Hepatocyte (in vitro differentiated cells): ENCODE results near the gene NT5C1B. TPM values are rescaled to one million over a fixed set of nuclear protein-coding genes. Genes with fewer than 3 reads are reported as not detected.
"Not testable (repeated sequence)": the region's sequence is repeated elsewhere in the genome, so short reads cannot be mapped to it uniquely, and the experiment has no call there.

Experiments
- DNase-seq: peaks from one replicate; pipeline ENCODE4 v3.0.0-alpha.2; 2016; ENCODE audit warnings: low spot score
- H2AFZ ChIP-seq: fragments of 200-600 bp; sonication (generic); 2 replicates; pipeline ENCODE4 v1.6.0; 2016; ENCODE audit warnings: antibody characterized with exemption, mild to moderate bottlenecking
- H3K27ac ChIP-seq: fragments of 200-600 bp; sonication (generic); 2 replicates; pipeline ENCODE4 v1.5.1; 2016; ENCODE audit warnings: mild to moderate bottlenecking
- H3K27me3 ChIP-seq: fragments of 200-600 bp; sonication (generic); 2 replicates; pipeline ENCODE4 v1.6.1; 2016
- H3K36me3 ChIP-seq: fragments of 200-600 bp; sonication (generic); replicated peaks from 2 replicates; pipeline ENCODE4 v1.5.1; 2016; ENCODE audit warnings: low read depth; ENCODE audit not compliant: insufficient read depth
- H3K4me1 ChIP-seq: fragments of 200-600 bp; sonication (generic); 2 replicates; pipeline ENCODE4 v1.5.1; 2016; ENCODE audit warnings: mild to moderate bottlenecking, moderate library complexity; ENCODE audit not compliant: insufficient read depth
- H3K4me2 ChIP-seq: fragments of 200-600 bp; sonication (generic); 2 replicates; pipeline ENCODE4 v1.6.0; 2016
- H3K4me3 ChIP-seq: fragments of 200-600 bp; sonication (generic); 2 replicates; pipeline ENCODE4 v1.5.1; 2016; ENCODE audit warnings: mild to moderate bottlenecking
- H3K79me2 ChIP-seq: fragments of 200-600 bp; sonication (generic); 2 replicates; pipeline ENCODE4 v1.6.0; 2017; ENCODE audit warnings: mild to moderate bottlenecking
- H3K9me2 ChIP-seq: fragments of 200-600 bp; sonication (generic); replicated peaks from 2 replicates; pipeline ENCODE4 v1.6.0; 2017; ENCODE audit warnings: mild to moderate bottlenecking; ENCODE audit not compliant: insufficient read depth
- H3K9me3 ChIP-seq: fragments of 200-600 bp; sonication (generic); 2 replicates; pipeline ENCODE4 v1.5.1; 2016; ENCODE audit warnings: low read depth, mild to moderate bottlenecking
- H4K20me1 ChIP-seq: fragments of 200-600 bp; sonication (generic); 2 replicates; pipeline ENCODE4 v1.6.0; 2016; ENCODE audit warnings: mild to moderate bottlenecking; ENCODE audit not compliant: insufficient read depth, poor library complexity, severe bottlenecking
- EZH2 ChIP-seq: fragments of 200-600 bp; sonication (generic); IDR thresholded peaks from 2 replicates; pipeline ENCODE4 v1.6.1; 2016; ENCODE audit warnings: antibody characterized with exemption, mild to moderate bottlenecking, borderline replicate concordance
- EZH2phosphoT487 ChIP-seq: fragments of 200-600 bp; sonication (generic); IDR thresholded peaks from one replicate; pipeline ENCODE4 v1.6.1; 2018; ENCODE audit warnings: antibody characterized with exemption, mild to moderate bottlenecking, low read depth, moderate library complexity; ENCODE audit not compliant: unreplicated experiment, severe bottlenecking
- WGBS: methylation state at CpG from one replicate; pipeline ENCODE4 v1.1.6; 2016; ENCODE audit warnings: low lambda C conversion rate; ENCODE audit errors: missing lambda C conversion rate; 5-methylcytosine and 5-hydroxymethylcytosine counted together
- polyA plus RNA-seq: library from polyadenylated mRNA; unstranded; fragments of >200 nt; fragmentation: Nextera tagmentation; extraction: Ambion mirVana; gene quantifications from 2 replicates; pipeline ENCODE4 v1.2.1, GENCODE V29; 2016
- total RNA-seq: library from RNA; depleted of rRNA; stranded (reverse); fragments of >200 nt; gene quantifications from 2 replicates; pipeline ENCODE4 v1.2.3, GENCODE V29; 2014
- TF ChIP-seq, protein P1 (sequence below): fragments of 200-600 bp; sonication (generic); IDR thresholded peaks from 2 replicates; pipeline ENCODE4 v1.5.1; 2016; ENCODE audit warnings: antibody characterized with exemption, mild to moderate bottlenecking; ENCODE audit not compliant: poor library complexity

The NT5C1B gene
- total RNA-seq (not detected in 2 replicates), polyA plus RNA-seq (0.22 and 0.51 TPM in 2 replicates)

DNA sequence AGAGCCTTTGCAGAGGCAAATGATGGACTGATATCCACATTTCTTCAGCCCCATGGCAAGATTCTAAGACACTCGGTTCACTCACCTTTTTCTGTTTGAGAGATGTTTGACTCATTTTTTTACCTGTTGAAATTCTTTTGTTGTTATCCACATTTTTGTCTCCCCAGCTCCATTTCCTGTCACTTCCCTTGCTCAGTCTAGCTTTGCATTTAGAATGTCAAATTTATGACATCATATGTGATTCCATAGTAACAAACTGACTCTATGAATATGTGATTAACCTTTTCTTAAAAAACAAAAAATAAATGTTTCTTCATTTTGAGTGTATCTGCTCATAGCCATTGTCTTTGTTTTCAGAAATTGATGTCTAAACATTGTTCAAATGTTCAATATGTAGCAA lies at the start of gene NT5C1B:
TSS of gene NT5C1B (minus strand) at position 216 of the 400 bp plus-strand sequence. CDS start at position 115, 101 bp downstream.
- no peaks in the 10 kb centered on the region for H3K27me3 ChIP-seq
- 95% methylated on average over 1 of the region's 1 CpG for WGBS
- TF ChIP-seq, protein P1, sequence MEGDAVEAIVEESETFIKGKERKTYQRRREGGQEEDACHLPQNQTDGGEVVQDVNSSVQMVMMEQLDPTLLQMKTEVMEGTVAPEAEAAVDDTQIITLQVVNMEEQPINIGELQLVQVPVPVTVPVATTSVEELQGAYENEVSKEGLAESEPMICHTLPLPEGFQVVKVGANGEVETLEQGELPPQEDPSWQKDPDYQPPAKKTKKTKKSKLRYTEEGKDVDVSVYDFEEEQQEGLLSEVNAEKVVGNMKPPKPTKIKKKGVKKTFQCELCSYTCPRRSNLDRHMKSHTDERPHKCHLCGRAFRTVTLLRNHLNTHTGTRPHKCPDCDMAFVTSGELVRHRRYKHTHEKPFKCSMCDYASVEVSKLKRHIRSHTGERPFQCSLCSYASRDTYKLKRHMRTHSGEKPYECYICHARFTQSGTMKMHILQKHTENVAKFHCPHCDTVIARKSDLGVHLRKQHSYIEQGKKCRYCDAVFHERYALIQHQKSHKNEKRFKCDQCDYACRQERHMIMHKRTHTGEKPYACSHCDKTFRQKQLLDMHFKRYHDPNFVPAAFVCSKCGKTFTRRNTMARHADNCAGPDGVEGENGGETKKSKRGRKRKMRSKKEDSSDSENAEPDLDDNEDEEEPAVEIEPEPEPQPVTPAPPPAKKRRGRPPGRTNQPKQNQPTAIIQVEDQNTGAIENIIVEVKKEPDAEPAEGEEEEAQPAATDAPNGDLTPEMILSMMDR = no peak
- no peak for TF ChIP-seq EZH2
- TF ChIP-seq EZH2phosphoT487 = no peak
- no peaks in the 10 kb centered on the region for H3K36me3 ChIP-seq
- DNase-seq = no peak
- H3K79me2 ChIP-seq = no peaks in the 10 kb centered on the region
- H3K4me3 ChIP-seq = no peak within 1 kb of the TSS
- H2AFZ ChIP-seq = no peak within 1 kb of the TSS
- no peaks in the 10 kb centered on the region for H3K4me1 ChIP-seq
- H3K9me3 ChIP-seq = no peaks in the 10 kb centered on the region
- H3K9me2 ChIP-seq = no peaks in the 10 kb centered on the region
- no peak within 1 kb of the TSS for H3K27ac ChIP-seq
- H4K20me1 ChIP-seq = no peaks in the 10 kb centered on the region
- H3K4me2 ChIP-seq = no peak within 1 kb of the TSS

DNA sequence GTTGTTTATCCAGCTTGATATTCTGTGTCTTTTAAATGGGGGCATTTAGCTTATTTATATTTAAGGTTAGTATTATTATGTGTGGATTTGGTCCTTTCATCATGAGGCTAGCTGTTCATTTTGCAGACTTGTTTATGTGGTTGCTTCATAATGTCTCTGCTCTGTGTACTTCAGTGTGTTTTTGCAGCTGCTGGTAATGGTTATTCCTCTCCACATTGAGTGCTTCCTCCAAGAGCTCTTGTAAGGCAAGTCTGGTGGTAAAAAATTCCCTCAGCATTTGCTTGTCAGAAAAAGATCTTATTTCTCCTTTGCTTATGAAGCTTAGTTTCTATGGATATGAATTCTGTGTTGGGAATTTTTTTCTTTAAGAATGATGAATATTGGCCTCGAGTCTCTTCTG lies 47.8 kb upstream of the NT5C1B start:
- Histone ChIP-seq H3K36me3 (no peaks in the 10 kb centered on the region), H3K9me2 (no peaks in the 10 kb centered on the region), H3K4me3 (no peak overlapping the region), H4K20me1 (no peaks in the 10 kb centered on the region), H3K9me3 (peaks cover 4% of the 10 kb centered on the region), H3K4me2 (no peak overlapping the region), H3K79me2 (no peaks in the 10 kb centered on the region), H2AFZ (no peak overlapping the region), H3K4me1 (no peaks in the 10 kb centered on the region), H3K27ac (no peak overlapping the region), H3K27me3 (no peaks in the 10 kb centered on the region)
- TF ChIP-seq, protein P1 = no peak
- no peak for DNase-seq
- WGBS = 86% methylated on average over 1 of the region's 1 CpG

DNA sequence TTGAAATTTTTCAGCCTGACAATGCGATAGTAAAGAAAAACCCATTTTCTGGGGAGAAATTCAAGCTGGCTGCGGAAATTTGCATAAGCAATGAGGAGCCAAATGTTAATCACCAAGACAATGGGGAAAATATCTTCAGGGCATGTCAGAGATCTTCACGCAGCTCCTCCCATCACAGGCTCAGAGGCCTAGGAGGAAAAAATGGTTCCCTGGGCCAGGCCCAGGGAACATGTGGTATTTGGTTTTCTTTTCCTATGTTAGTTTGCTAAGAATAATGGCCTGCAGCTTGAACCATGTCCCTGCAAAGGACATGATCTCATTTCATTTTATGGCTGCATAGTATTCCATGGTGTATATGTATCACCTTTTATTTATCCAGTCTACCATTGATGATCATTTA lies 43.3 kb upstream of the NT5C1B start:
- H3K36me3 ChIP-seq, DNase-seq, H3K4me1 ChIP-seq, H3K4me3 ChIP-seq, H3K27me3 ChIP-seq, H3K27ac ChIP-seq, H4K20me1 ChIP-seq, H3K79me2 ChIP-seq, H3K4me2 ChIP-seq, H2AFZ ChIP-seq, H3K9me2 ChIP-seq, H3K9me3 ChIP-seq: not testable (repeated sequence)
- WGBS = 95% methylated on average over 3 of the region's 3 CpGs

DNA sequence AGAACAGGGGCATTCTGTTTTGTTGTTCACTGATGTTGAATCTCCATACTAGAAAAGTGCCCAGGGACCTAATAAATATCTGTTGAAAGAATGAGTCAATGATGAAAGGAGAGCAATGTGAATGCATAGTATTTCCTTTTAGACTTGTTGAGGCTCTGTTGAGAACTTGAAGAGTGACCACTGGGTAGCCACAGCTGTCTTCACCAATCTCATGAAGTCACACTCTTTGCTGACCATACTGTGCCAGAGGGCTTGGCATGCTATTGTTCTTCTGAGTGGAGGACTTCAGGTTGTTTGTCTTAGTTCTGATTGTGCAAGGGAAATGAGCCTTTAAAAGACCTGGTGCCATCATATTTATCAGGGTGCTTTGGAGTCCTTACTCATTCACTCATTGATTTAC lies 41.6 kb upstream of the NT5C1B start:
- Histone ChIP-seq H3K36me3 (no peaks in the 10 kb centered on the region), H3K4me3 (no peak overlapping the region), H3K4me2 (no peak overlapping the region), H3K4me1 (no peaks in the 10 kb centered on the region), H4K20me1 (no peaks in the 10 kb centered on the region), H2AFZ (no peak overlapping the region), H3K9me3 (no peaks in the 10 kb centered on the region), H3K79me2 (no peaks in the 10 kb centered on the region), H3K9me2 (no peaks in the 10 kb centered on the region), H3K27me3 (no peaks in the 10 kb centered on the region), H3K27ac (no peak overlapping the region)
- no peak for DNase-seq
- TF ChIP-seq EZH2 (no peak), EZH2phosphoT487 (no peak)
- TF ChIP-seq, protein P1 = no peak
